Mammary epithelial cell (primary cell): ENCODE results near the gene CRELD1.

Source experiments
- EZH2 ChIP-seq: IDR thresholded peaks from 2 replicates; pipeline ENCODE4 v1.6.1; 2012; ENCODE audit warnings: low read length, inconsistent platforms, borderline replicate concordance
- TF ChIP-seq, protein P1 (sequence below), 2 donors: IDR thresholded peaks in 1 of 2; conservative IDR thresholded peaks in 1 of 2; 2 replicates each; pipeline ENCODE4 v1.5.1; 2011 to 2012; ENCODE audit warnings: inconsistent platforms in 2 of 2, low read length in 2 of 2, mild to moderate bottlenecking in 2 of 2, control low read depth in 1 of 2, low read depth in 1 of 2; ENCODE audit not compliant: insufficient read depth in 1 of 2; ENCODE audit errors: extremely low read depth in 1 of 2

DNA sequence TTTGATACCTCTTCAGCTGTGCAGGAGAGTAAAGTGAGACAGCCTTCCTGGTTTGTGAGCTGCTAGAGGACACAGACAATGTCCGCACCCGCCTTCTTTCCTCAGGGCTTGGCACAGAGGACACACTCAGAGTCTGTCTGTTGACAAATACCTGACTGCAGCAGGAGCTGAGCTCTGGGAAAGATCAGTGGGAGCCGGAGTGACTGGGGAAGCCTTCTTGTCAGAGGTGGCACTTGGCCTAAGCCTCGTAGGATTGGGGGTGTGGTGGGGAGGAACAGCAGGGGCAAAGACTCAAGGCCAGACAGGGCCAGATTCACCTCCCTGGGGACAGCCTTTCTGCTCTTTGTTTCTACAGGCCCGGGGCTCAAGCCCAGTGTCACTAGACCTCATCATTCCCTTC lies 20.0 kb upstream of the CRELD1 start:
- TF ChIP-seq EZH2, result no peak
- TF ChIP-seq, protein P1, sequence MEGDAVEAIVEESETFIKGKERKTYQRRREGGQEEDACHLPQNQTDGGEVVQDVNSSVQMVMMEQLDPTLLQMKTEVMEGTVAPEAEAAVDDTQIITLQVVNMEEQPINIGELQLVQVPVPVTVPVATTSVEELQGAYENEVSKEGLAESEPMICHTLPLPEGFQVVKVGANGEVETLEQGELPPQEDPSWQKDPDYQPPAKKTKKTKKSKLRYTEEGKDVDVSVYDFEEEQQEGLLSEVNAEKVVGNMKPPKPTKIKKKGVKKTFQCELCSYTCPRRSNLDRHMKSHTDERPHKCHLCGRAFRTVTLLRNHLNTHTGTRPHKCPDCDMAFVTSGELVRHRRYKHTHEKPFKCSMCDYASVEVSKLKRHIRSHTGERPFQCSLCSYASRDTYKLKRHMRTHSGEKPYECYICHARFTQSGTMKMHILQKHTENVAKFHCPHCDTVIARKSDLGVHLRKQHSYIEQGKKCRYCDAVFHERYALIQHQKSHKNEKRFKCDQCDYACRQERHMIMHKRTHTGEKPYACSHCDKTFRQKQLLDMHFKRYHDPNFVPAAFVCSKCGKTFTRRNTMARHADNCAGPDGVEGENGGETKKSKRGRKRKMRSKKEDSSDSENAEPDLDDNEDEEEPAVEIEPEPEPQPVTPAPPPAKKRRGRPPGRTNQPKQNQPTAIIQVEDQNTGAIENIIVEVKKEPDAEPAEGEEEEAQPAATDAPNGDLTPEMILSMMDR (conservative IDR thresholded peaks at IDR 0.05 in 1 of 2, IDR thresholded peaks at IDR 0.05 in 1 of 2; ENCODE audit: extremely low read depth in 1 of 2, insufficient read depth in 1 of 2, low read depth in 1 of 2, low read length in 2 of 2), result no peak
